DLD1 (cell line): ENCODE results near the gene SLC36A2.

Experiments used
- in situ Hi-C: cut with HindIII; loops from 2 replicates; pipeline ENCODE4 v1.10.0; 2017; ENCODE audit warnings: low sequenced_read_pairs

Gene SLC36A2

GRCh38 chr5:151284392-151284967 lies 62.9 kb downstream of the SLC36A2 start:
- in situ Hi-C loops: no loop called here

- in situ Hi-C loops: no loop called here
Measured at GRCh38 chr5:151283120-151283825, 64.1 kb downstream of the SLC36A2 start.

GRCh38 chr5:151281001-151281639 lies 66.2 kb downstream of the SLC36A2 start:
- in situ Hi-C loops: no loop called here

- in situ Hi-C loops: no loop called here
Measured at GRCh38 chr5:151280443-151280842, 66.9 kb downstream of the SLC36A2 start.

- in situ Hi-C loops: no loop called here
Measured at GRCh38 chr5:151278845-151279244, 68.5 kb downstream of the SLC36A2 start.

GRCh38 chr5:151275803-151276202 lies 71.6 kb downstream of the SLC36A2 start:
- in situ Hi-C loops: no loop called here

- in situ Hi-C loops: no loop called here
Measured at GRCh38 chr5:151274666-151275065, 72.7 kb downstream of the SLC36A2 start.

GRCh38 chr5:151271336-151271735 lies 76.0 kb downstream of the SLC36A2 start:
- in situ Hi-C loops: no loop called here

GRCh38 chr5:151270599-151270998 lies 76.8 kb downstream of the SLC36A2 start:
- in situ Hi-C loops: no loop called here

- in situ Hi-C loops: no loop called here
Measured at GRCh38 chr5:151267491-151268260, 79.7 kb downstream of the SLC36A2 start.
